ENCODE results near the gene TEX261.

Gene TEX261

DNA sequence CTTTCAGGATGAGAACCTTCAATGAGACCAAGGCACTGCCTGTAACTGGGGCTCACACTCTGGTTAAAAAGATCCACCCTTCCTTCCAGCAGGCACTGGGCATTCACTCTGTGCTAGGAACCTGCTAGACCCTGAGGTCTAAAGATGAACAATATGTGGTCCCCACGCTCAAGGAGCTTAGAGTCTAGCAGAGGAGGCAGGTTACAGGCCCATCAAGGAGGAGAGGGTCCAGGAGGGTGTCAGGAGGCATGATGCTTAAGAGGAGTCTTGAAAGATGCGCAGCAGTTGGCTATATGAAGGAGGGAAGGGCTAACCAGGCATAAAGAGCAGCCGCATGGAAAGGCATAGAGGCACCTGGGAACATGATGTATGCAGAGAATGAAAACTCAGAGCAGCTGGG, 11.7 kb downstream of the TEX261 start:
- Histone ChIP-seq H3K4me3 (replicated peaks; ENCODE audit: insufficient read depth, low read length) (no peak overlapping the region), H3K27ac (replicated peaks) (no peak overlapping the region), H3K27me3 (ENCODE audit: insufficient read depth, poor library complexity, severe bottlenecking) (no peaks in the 10 kb centered on the region)
- no peak for DNase-seq (ENCODE audit: low read depth in 1 of 2, low spot score in 1 of 2)
- TF ChIP-seq POLR2AphosphoS5 (IDR thresholded peaks at IDR 0.05; ENCODE audit: low read depth) (no peak), GABPA (IDR thresholded peaks at IDR 0.05; ENCODE audit: low read depth) (no peak), SPI1 (IDR thresholded peaks at IDR 0.05; ENCODE audit: borderline replicate concordance, low read depth) (no peak)
- TF ChIP-seq, protein P1, sequence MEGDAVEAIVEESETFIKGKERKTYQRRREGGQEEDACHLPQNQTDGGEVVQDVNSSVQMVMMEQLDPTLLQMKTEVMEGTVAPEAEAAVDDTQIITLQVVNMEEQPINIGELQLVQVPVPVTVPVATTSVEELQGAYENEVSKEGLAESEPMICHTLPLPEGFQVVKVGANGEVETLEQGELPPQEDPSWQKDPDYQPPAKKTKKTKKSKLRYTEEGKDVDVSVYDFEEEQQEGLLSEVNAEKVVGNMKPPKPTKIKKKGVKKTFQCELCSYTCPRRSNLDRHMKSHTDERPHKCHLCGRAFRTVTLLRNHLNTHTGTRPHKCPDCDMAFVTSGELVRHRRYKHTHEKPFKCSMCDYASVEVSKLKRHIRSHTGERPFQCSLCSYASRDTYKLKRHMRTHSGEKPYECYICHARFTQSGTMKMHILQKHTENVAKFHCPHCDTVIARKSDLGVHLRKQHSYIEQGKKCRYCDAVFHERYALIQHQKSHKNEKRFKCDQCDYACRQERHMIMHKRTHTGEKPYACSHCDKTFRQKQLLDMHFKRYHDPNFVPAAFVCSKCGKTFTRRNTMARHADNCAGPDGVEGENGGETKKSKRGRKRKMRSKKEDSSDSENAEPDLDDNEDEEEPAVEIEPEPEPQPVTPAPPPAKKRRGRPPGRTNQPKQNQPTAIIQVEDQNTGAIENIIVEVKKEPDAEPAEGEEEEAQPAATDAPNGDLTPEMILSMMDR (IDR thresholded peaks at IDR 0.05; ENCODE audit: insufficient read depth, low read length), result no peak
- TF ChIP-seq, protein P2, sequence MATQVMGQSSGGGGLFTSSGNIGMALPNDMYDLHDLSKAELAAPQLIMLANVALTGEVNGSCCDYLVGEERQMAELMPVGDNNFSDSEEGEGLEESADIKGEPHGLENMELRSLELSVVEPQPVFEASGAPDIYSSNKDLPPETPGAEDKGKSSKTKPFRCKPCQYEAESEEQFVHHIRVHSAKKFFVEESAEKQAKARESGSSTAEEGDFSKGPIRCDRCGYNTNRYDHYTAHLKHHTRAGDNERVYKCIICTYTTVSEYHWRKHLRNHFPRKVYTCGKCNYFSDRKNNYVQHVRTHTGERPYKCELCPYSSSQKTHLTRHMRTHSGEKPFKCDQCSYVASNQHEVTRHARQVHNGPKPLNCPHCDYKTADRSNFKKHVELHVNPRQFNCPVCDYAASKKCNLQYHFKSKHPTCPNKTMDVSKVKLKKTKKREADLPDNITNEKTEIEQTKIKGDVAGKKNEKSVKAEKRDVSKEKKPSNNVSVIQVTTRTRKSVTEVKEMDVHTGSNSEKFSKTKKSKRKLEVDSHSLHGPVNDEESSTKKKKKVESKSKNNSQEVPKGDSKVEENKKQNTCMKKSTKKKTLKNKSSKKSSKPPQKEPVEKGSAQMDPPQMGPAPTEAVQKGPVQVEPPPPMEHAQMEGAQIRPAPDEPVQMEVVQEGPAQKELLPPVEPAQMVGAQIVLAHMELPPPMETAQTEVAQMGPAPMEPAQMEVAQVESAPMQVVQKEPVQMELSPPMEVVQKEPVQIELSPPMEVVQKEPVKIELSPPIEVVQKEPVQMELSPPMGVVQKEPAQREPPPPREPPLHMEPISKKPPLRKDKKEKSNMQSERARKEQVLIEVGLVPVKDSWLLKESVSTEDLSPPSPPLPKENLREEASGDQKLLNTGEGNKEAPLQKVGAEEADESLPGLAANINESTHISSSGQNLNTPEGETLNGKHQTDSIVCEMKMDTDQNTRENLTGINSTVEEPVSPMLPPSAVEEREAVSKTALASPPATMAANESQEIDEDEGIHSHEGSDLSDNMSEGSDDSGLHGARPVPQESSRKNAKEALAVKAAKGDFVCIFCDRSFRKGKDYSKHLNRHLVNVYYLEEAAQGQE (IDR thresholded peaks at IDR 0.05; ENCODE audit: insufficient replicate concordance, low read depth), result no peak

DNA sequence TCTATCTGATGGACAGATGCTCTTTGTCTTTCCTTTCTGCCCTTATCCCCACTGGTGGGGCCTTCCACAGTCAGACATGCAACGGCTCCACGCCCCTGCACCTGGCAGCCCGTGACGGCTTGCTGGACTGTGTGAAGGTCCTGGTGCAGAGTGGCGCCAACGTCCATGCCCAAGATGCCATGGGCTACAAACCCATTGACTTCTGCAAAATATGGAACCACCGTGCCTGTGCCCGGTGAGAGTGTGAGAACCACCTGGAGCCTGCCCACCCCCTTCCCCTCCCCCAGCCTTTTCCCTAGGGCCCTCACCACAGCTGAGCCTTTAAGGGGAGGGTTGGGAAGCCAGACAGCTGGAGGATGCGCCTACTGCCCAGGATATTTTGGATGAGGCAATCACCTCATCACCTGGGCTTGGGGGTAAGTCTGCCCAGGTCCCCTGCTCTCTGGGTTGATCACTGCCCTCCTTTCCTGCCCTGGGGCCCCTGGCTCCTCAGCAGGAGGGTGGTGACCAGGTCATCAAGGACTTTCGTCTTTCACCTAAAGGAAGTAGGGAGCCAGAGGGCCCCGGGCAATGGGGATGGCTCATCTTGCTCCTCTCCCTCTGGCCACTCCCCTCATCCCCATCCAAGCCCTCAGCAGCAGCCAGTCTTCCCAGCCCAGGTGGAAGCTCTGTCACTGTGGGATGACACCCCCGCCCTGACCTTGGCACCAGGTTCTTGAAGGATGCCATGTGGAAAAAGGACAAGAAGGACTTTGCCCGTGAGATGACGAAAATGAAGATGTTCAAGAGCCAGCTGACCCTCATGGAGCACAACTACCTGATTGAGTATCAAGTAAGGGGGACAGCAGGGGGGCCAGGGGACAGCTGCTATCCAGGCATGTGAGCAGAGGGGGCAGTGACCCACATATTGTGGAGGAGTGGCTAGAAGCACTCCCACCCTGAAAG, 12.5 kb downstream of the TEX261 start:
- H3K27ac ChIP-seq (replicated peaks), result no peak overlapping the region
- no peaks in the 10 kb centered on the region for H3K27me3 ChIP-seq (ENCODE audit: insufficient read depth, poor library complexity, severe bottlenecking)
- DNase-seq (ENCODE audit: low read depth in 1 of 2, low spot score in 1 of 2), result no peak
- TF ChIP-seq SPI1 (IDR thresholded peaks at IDR 0.05; ENCODE audit: borderline replicate concordance, low read depth) (no peak), GABPA (IDR thresholded peaks at IDR 0.05; ENCODE audit: low read depth) (no peak), POLR2AphosphoS5 (IDR thresholded peaks at IDR 0.05; ENCODE audit: low read depth) (no peak)
- TF ChIP-seq, protein P1 (IDR thresholded peaks at IDR 0.05; ENCODE audit: insufficient read depth, low read length), result no peak
- TF ChIP-seq, protein P2 (IDR thresholded peaks at IDR 0.05; ENCODE audit: insufficient replicate concordance, low read depth), result no peak
- H3K4me3 ChIP-seq (replicated peaks; ENCODE audit: insufficient read depth, low read length), result no peak overlapping the region

DNA sequence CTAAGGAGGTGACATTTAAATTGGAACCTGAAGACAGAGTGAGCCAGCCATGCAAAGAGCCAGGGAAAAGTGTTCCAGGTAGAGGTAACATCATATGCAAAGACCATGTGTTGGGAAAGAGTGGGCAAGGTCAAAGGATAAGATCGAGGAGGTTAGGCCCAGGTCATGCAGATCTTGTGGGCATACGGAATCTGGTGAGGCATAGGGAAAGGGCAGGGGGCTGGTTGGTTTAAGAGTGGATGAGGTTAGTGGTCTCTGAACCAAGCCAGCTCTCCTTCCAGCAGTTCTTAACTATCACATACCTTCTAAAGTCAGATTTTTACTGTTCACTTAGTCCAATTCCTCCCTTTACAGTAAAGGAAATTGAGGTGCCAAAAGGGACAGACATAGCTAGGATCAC, 13.3 kb downstream of the TEX261 start:
- no peak for TF ChIP-seq GABPA (IDR thresholded peaks at IDR 0.05; ENCODE audit: low read depth)
- TF ChIP-seq, protein P2 (IDR thresholded peaks at IDR 0.05; ENCODE audit: insufficient replicate concordance, low read depth), result no peak
- TF ChIP-seq, protein P1 (IDR thresholded peaks at IDR 0.05; ENCODE audit: insufficient read depth, low read length), result no peak
- TF ChIP-seq SPI1 (IDR thresholded peaks at IDR 0.05; ENCODE audit: borderline replicate concordance, low read depth), result no peak
- no peak for TF ChIP-seq POLR2AphosphoS5 (IDR thresholded peaks at IDR 0.05; ENCODE audit: low read depth)
- Histone ChIP-seq H3K27ac (replicated peaks) (no peak overlapping the region), H3K4me3 (replicated peaks; ENCODE audit: insufficient read depth, low read length) (no peak overlapping the region), H3K27me3 (ENCODE audit: insufficient read depth, poor library complexity, severe bottlenecking) (no peaks in the 10 kb centered on the region)
- no peak for DNase-seq (ENCODE audit: low read depth in 1 of 2, low spot score in 1 of 2)

Measured in HL-60 (cell line).